Parathyroid adenoma (tissue), 2 donors: ENCODE results near the gene DLL3.
A peak's percentile ranks its signal among the peaks of the same experiment; 100 is the strongest.

Source experiments
- H2AFZ ChIP-seq: fragments of 300-600 bp; sonication (generic); one replicate; pipeline ENCODE4 v1.7.0; 2017; ENCODE audit warnings: antibody characterized with exemption, mild to moderate bottlenecking
- H3K27ac ChIP-seq: fragments of 300-600 bp; sonication (generic); one replicate; pipeline ENCODE4 v1.7.0; 2017
- H3K27me3 ChIP-seq: fragments of 300-600 bp; sonication (generic); one replicate; pipeline ENCODE4 v1.7.0; 2017; ENCODE audit warnings: low read length; ENCODE audit not compliant: control insufficient read depth, insufficient read depth
- H3K36me3 ChIP-seq: fragments of 300-600 bp; sonication (generic); one replicate; pipeline ENCODE4 v1.7.0; 2017; ENCODE audit warnings: low read length; ENCODE audit not compliant: control insufficient read depth, insufficient read depth
- H3K4me1 ChIP-seq: fragments of 300-600 bp; sonication (generic); one replicate; pipeline ENCODE4 v1.7.0; 2017; ENCODE audit warnings: control low read depth
- H3K4me2 ChIP-seq: fragments of 300-600 bp; sonication (generic); one replicate; pipeline ENCODE4 v1.7.0; 2017; ENCODE audit warnings: low read length
- H3K4me3 ChIP-seq: fragments of 300-600 bp; sonication (generic); one replicate; pipeline ENCODE4 v1.7.0; 2017; ENCODE audit warnings: low read depth, low read length
- H3K79me2 ChIP-seq: fragments of 300-600 bp; sonication (generic); one replicate; pipeline ENCODE4 v1.7.0; 2017; ENCODE audit warnings: control low read depth
- H3K9ac ChIP-seq: fragments of 300-600 bp; sonication (generic); one replicate; pipeline ENCODE4 v1.7.0; 2017; ENCODE audit warnings: mild to moderate bottlenecking
- H3K9me3 ChIP-seq: fragments of 300-600 bp; sonication (generic); one replicate; pipeline ENCODE4 v1.7.0; 2017; ENCODE audit warnings: low read length; ENCODE audit not compliant: control insufficient read depth
- CTCF ChIP-seq: fragments of 300-600 bp; sonication (generic); IDR thresholded peaks from one replicate; pipeline ENCODE4 v1.7.0; 2017; ENCODE audit warnings: antibody characterized with exemption, mild to moderate bottlenecking
- donor health status: primary hyperparathyroidism.

Gene DLL3

DNA sequence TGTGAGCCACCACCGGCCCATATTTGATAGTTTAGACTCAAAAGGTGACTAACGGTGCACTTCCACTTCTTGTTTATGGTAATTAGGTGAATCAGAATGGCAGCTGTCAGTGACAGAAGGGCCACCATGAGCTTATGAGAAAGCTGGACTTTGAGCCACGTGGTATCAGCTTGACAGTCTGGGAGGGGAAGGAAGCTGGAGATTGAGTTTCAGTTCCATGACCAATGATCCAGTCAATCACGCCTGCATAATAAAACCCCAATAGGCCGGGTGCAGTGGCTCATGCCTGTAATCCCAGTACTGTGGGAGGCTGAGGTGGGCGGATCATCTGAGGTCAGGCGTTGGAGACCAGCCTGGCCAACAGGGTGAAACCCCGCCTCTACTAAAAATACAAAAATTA lies 25.7 kb downstream of the DLL3 start:
- Histone ChIP-seq H3K4me1 (peaks cover 7% of the 10 kb centered on the region), H3K79me2 (no peaks in the 10 kb centered on the region), H3K4me3 (no peak overlapping the region), H3K27me3 (no peaks in the 10 kb centered on the region), H3K36me3 (no peaks in the 10 kb centered on the region), H2AFZ (no peak overlapping the region), H3K27ac (no peak overlapping the region), H3K4me2 (no peak overlapping the region), H3K9me3 (no peaks in the 10 kb centered on the region), H3K9ac (no peak overlapping the region)
- TF ChIP-seq CTCF = no peak

DNA sequence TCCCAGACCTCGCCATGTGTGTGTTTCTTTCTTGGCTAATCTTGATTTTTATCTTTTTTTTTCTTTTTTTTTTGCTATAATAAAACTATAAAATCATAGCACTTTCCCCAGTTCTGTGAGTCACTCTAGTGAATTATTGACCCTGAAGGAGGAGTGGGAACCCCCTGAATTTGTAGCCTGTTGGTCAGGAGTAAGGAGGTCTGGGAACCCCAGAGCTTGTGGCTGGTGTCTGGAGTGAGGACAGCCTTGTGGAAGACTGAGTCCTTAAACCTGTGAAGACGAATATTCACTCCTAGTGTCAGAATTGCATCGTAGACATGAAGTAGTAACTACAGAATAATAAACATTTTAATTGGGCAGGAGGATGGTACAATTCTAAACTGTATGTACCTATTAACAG lies 26.5 kb downstream of the DLL3 start:
- no peak overlapping the region for H3K9ac ChIP-seq
- no peak overlapping the region for H3K4me2 ChIP-seq
- no peak overlapping the region for H3K27ac ChIP-seq
- no peaks in the 10 kb centered on the region for H3K79me2 ChIP-seq
- TF ChIP-seq CTCF = no peak
- no peaks in the 10 kb centered on the region for H3K27me3 ChIP-seq
- H3K4me1 ChIP-seq = peaks cover 7% of the 10 kb centered on the region
- no peaks in the 10 kb centered on the region for H3K36me3 ChIP-seq
- no peak overlapping the region for H2AFZ ChIP-seq
- H3K9me3 ChIP-seq = no peaks in the 10 kb centered on the region
- H3K4me3 ChIP-seq = no peak overlapping the region

DNA sequence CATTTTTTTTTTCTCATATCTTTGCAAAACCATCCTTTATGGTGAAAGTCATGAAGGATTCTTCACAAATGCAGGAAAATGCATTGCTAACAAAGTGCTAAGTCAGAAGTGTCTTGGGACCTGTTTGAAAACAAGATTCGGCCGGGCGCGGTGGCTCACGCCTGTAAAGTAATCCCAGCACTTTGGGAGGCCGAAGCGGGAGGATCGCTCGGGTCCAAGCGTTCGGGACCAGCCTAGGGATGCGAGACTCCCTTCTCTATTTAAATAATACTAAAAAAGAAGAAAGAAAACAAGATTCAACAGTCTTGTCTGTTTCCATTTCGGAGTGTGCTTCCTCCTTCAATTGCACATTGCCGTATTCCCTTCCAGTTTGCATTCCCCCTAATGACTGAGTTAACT lies 33.1 kb downstream of the DLL3 start:
- H3K27ac ChIP-seq = no peak overlapping the region
- H3K4me2 ChIP-seq = peak overlapping the region; percentile 85
- H3K9me3 ChIP-seq = no peaks in the 10 kb centered on the region
- H3K27me3 ChIP-seq = no peaks in the 10 kb centered on the region
- peaks cover 3% of the 10 kb centered on the region for H3K4me1 ChIP-seq
- H3K36me3 ChIP-seq = no peaks in the 10 kb centered on the region
- no peak for TF ChIP-seq CTCF
- H3K4me3 ChIP-seq = peak overlapping the region; percentile 92
- peak overlapping the region; percentile 81 for H2AFZ ChIP-seq
- peak overlapping the region; percentile 71 for H3K9ac ChIP-seq
- H3K79me2 ChIP-seq = peaks cover 27% of the 10 kb centered on the region

GRCh38 chr19:39532233-39533002 lies 33.7 kb downstream of the DLL3 start, which contains the start of gene EID2B:
EID2B (minus strand) TSS chr19:39532852; CDS start chr19:39532802, 50 bp downstream.
- H3K9me3 ChIP-seq = no peaks in the 10 kb centered on the region
- H3K27ac ChIP-seq = peak within 1 kb of the TSS; percentile 50
- H3K27me3 ChIP-seq = no peaks in the 10 kb centered on the region
- peaks cover 27% of the 10 kb centered on the region for H3K79me2 ChIP-seq
- peak within 1 kb of the TSS; percentile 81 for H2AFZ ChIP-seq
- peak within 1 kb of the TSS; percentile 71 for H3K9ac ChIP-seq
- TF ChIP-seq CTCF = peak; percentile 99
- peaks cover 3% of the 10 kb centered on the region for H3K4me1 ChIP-seq
- H3K36me3 ChIP-seq = no peaks in the 10 kb centered on the region
- H3K4me3 ChIP-seq = peak within 1 kb of the TSS; percentile 92
- H3K4me2 ChIP-seq = peak within 1 kb of the TSS; percentile 85
